B cell (primary cell): ENCODE results near the gene PRR33.

Source experiments
- CTCF ChIP-seq: fragments of 200-600 bp; IDR thresholded peaks from one replicate; pipeline ENCODE4 v1.8.0; 2022; ENCODE audit warnings: antibody characterized with exemption, mild to moderate bottlenecking
- EZH2 ChIP-seq: IDR thresholded peaks from 2 replicates; pipeline ENCODE4 v1.6.1; 2012; ENCODE audit warnings: borderline replicate concordance, low read depth, mild to moderate bottlenecking, moderate library complexity, low read length; ENCODE audit not compliant: insufficient read depth, poor library complexity, severe bottlenecking

- TF ChIP-seq CTCF = no peak
- no peak for TF ChIP-seq EZH2
Measured at GRCh38 chr11:1936781-1937615, 45.3 kb upstream of the PRR33 start.
